ENCODE results near the gene MYH9.
"Not testable (repeated sequence)": the region's sequence is repeated elsewhere in the genome, so short reads cannot be mapped to it uniquely, and the experiment has no call there.

MYH9 gene

GRCh38 chr22:36267058-36267457 is 120.7 kb downstream of the MYH9 start:
- no peak for DNase-seq (ENCODE audit: low spot score)

DNA sequence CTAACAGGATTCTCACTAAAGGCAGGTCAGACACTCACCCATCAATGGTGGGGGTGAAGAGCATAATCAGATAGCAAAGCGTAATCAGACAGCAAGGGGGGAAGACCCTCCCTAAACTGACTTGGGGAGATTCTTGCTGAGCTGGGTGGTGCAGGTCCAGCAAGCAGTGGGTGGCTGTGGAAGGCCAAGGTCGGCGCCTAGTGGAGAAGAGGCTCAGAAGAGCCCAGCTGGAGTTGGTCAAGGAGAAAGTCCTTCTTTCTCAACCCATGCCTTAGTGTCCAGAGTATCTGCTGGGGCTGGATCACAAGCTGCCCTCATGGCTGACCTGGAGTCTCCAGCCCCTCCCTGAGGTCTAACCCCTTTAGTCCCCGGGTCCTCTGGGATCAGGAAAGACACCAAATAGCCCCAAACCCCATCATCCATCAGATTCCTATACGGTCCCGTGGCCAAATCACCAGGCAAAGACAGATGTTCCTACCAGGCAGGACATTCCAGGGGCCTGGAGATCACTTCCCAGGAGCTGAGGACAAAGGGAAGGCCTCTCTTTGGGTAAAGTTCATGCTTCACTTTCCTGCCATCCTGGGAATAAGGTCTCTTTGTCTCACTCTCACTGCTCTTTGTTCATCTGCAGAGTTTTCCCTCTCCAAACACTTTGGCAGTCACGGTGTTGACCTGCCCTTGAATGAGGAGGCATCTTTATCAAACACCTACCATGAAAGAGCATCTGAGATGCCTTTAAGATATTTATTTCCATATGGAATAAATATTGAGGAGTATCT is 123.7 kb downstream of the MYH9 start:
- DNase-seq (ENCODE audit: low spot score) = not testable (repeated sequence)

- DNase-seq (ENCODE audit: low spot score) = not testable (repeated sequence)
Measured at GRCh38 chr22:36263216-36263673, 124.5 kb downstream of the MYH9 start.

DNA sequence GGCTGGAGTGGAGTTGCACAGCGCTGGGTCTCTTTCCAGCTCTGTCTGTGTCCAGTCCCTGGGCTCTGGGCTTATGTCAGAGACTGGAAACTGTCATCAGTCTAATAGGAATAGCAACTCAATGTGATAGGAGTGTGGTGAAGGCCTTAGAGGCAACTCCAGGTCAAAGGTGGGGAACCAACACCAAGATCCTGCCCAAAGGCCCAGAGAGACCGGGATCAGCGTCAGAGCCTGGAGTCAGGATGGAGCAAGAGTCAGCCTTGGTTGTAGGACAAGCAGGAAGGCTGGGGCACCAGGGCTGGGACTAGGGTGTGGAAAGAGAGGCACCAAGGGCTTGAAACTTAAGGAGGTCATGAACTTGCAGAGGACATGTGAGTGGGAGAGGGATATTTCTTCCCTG is 125.5 kb downstream of the MYH9 start:
- DNase-seq (ENCODE audit: low spot score) = not testable (repeated sequence)

- DNase-seq (ENCODE audit: low spot score) = not testable (repeated sequence)
Measured at GRCh38 chr22:36261675-36262074, 126.1 kb downstream of the MYH9 start.

GRCh38 chr22:36259615-36260300 is 128.0 kb downstream of the MYH9 start:
- no peak for DNase-seq (ENCODE audit: low spot score)

GRCh38 chr22:36258701-36259614 is 128.8 kb downstream of the MYH9 start:
- no peak for DNase-seq (ENCODE audit: low spot score)

- no peak for DNase-seq (ENCODE audit: low spot score)
Measured at GRCh38 chr22:36257948-36258670, 129.7 kb downstream of the MYH9 start.

GRCh38 chr22:36257308-36257707 is 130.5 kb downstream of the MYH9 start:
- DNase-seq (ENCODE audit: low spot score) = no peak

- DNase-seq (ENCODE audit: low spot score) = no peak
Measured at GRCh38 chr22:36256478-36256877, 131.3 kb downstream of the MYH9 start.

DNA sequence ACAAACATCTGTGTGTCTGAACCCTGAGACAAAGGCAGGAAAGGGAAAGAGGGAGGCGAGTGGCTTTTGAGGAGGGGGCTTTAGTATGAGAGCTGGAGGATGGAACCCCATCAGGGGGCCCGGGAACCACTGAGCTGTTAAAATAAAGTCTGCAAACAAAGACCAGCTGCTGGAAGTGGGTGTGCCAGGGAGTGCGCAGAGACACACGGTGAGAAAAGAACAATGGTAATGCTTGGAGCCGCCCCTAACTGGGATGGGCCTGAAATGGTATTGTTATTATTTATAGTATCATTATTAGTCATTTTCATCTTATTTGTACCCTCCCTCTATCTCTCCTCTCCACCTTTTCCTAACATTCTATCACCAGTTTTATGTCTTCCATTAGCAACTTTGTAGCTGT is 132.2 kb downstream of the MYH9 start:
- not testable (repeated sequence) for DNase-seq (ENCODE audit: low spot score)

- no peak for DNase-seq (ENCODE audit: low spot score)
Measured at GRCh38 chr22:36253523-36254490, 134.0 kb downstream of the MYH9 start.

GRCh38 chr22:36252754-36253522 is 134.8 kb downstream of the MYH9 start, which contains the start of gene APOL1:
Gene APOL1 (plus strand): TSS chr22:36253133. CDS start chr22:36254956, 1,823 bp downstream.
- DNase-seq (ENCODE audit: low spot score) = no peak

- DNase-seq (ENCODE audit: low spot score) = not testable (repeated sequence)
Measured at GRCh38 chr22:36251979-36252608, 135.7 kb downstream of the MYH9 start.

- DNase-seq (ENCODE audit: low spot score) = not testable (repeated sequence)
Measured at GRCh38 chr22:36250292-36250960, 137.3 kb downstream of the MYH9 start.

DNA sequence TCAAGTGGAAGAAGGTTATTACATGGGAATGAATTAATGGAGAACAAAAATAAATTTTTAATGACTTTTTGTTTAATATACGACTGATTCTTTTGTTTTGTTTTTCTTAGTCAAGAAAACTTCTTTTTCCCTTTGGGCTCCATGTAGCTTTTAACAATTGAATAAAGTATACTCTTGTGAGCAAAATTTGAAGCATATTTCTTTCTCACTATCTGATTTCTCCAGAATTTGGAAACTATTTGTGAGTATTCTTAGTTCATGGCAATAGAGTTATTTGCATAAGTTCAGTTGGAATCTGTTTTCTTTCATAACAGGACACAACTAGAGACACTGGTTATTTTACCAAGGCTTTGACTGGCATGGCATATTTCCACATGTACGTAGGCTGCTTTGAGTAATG is 138.6 kb downstream of the MYH9 start:
- DNase-seq (ENCODE audit: low spot score) = no peak

DNA sequence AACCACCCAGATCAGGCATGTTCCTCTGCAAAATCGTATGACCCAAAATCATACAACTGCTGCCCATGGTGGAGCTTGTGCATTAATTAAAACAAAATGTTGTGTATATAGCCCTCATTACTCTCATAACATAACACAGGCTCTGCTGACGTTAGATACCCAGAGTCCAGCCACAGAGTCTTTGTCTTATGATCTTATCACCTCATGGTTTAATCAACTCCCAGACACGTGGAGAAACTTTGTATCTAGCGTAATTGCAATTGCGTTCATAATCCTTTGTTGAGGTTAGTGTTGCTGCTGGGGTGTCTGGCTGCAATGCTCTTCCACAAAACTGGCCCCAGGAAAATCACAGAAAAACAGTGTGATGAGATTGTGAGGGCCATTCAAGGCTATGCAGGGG is 139.8 kb downstream of the MYH9 start:
- DNase-seq (ENCODE audit: low spot score) = no peak

DNA sequence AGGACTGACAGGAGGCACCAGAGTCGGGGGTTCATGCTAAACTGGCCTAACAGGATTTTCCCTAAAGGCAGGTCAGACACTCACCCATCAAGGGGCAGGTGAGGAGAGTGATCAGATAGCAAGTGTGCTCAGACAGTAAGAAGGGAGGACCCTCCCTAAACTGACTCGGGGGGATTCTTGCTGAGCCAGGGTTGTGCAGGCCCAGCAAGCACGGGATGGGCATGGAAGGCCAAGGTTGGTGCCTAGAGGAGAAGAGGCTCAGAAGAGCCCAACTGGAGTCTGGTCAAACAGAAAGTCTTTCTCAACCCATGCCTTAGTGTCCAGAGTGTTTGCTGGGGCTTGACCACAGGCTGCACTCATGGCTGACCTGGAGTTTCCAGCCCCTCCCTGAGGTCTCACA is 141.0 kb downstream of the MYH9 start:
- no peak for DNase-seq (ENCODE audit: low spot score)
